Erythroblast (primary cell): ENCODE data around the gene ALS2CL.

Experiments used
- DNase-seq, 2 experiments: peaks; one replicate each; lab custom pipeline; 2025; lab: John Stamatoyannopoulos, UW
- GATA1 ChIP-seq: IDR thresholded peaks from 2 replicates; pipeline ENCODE4 v1.6.1; 2011; ENCODE audit warnings: low read depth, mild to moderate bottlenecking, control low read depth, low read length, moderate library complexity
- POLR2A ChIP-seq: IDR thresholded peaks from 2 replicates; pipeline ENCODE4 v1.6.1; 2011; ENCODE audit warnings: mild to moderate bottlenecking, low read length

The ALS2CL gene

GRCh38 chr3:46672349-46672695 lies 21.2 kb downstream of the ALS2CL start:
- no peak for DNase-seq
- TF ChIP-seq POLR2A = no peak
- TF ChIP-seq GATA1 = no peak

- DNase-seq = no peak
- no peak for TF ChIP-seq GATA1
- TF ChIP-seq POLR2A = no peak
Measured at GRCh38 chr3:46671541-46672348, 21.7 kb downstream of the ALS2CL start.

- no peak for DNase-seq
- TF ChIP-seq GATA1 = no peak
- no peak for TF ChIP-seq POLR2A
Measured at GRCh38 chr3:46670891-46671427, 22.5 kb downstream of the ALS2CL start.

- no peak for DNase-seq
- TF ChIP-seq POLR2A = no peak
- TF ChIP-seq GATA1 = no peak
Measured at GRCh38 chr3:46670000-46670890, 23.2 kb downstream of the ALS2CL start.

- TF ChIP-seq POLR2A (no peak), GATA1 (no peak)
- no peak for DNase-seq
Measured at GRCh38 chr3:46669191-46669999, 24.1 kb downstream of the ALS2CL start.

- DNase-seq = no peak
- no peak for TF ChIP-seq GATA1
- no peak for TF ChIP-seq POLR2A
Measured at GRCh38 chr3:46668591-46668990, 24.9 kb downstream of the ALS2CL start.

- no peak for TF ChIP-seq GATA1
- no peak for TF ChIP-seq POLR2A
- no peak for DNase-seq
Measured at GRCh38 chr3:46668116-46668515, 25.4 kb downstream of the ALS2CL start.

- DNase-seq = no peak
- no peak for TF ChIP-seq GATA1
- TF ChIP-seq POLR2A = no peak
Measured at GRCh38 chr3:46667657-46668056, 25.8 kb downstream of the ALS2CL start.

- no peak for TF ChIP-seq GATA1
- TF ChIP-seq POLR2A = no peak
- DNase-seq = no peak
Measured at GRCh38 chr3:46667061-46667621, 26.3 kb downstream of the ALS2CL start.

GRCh38 chr3:46666453-46666845 lies 27.0 kb downstream of the ALS2CL start:
- TF ChIP-seq POLR2A (no peak), GATA1 (no peak)
- no peak for DNase-seq

- DNase-seq = no peak
Measured at GRCh38 chr3:46665763-46666452, 27.6 kb downstream of the ALS2CL start.

More at GRCh38 chr3:46665763-46666452, 27.6 kb downstream of the ALS2CL start:
- TF ChIP-seq POLR2A = no peak
- no peak for TF ChIP-seq GATA1
